K562 (cell line): ENCODE measurements around the gene AMIGO1. TPM values are rescaled to one million over a fixed set of nuclear protein-coding genes. Genes with fewer than 3 reads are reported as not detected.

Experiments
- ATAC-seq: fragments of 200-7000 bp; cut with Tn5 transposase; 3 replicates; pipeline ENCODE4 v1.9.1; 2020; ENCODE audit warnings: moderate library complexity
- BruUV-seq: library from RNA; stranded (reverse); fragments of 400-500 nt; replicated peaks from 2 replicates; lab custom pipeline; 2021; lab: Mats Ljungman, UMichigan
- CTCF ChIA-PET: fragments of 300-600 bp; formaldehyde crosslinking; extraction: SDS; loops from one replicate; lab custom pipeline; 2021; ENCODE audit warnings: low intra/inter-chr PET ratio; lab: Yijun Ruan, JAX
- POLR2A ChIA-PET: fragments of 300-600, 350-650 bp; sonication (Branson Sonifier 250); formaldehyde crosslinking; extraction: SDS; loops from one replicate; lab custom pipeline; 2021; ENCODE audit warnings: antibody characterized with exemption, inconsistent platforms; lab: Yijun Ruan, JAX
- DNase-seq, 4 experiments: peaks; one replicate each; pipeline versions ENCODE4 v3.0.0 to v3.0.0-alpha.2; 2011 to 2018; ENCODE audit warnings: low spot score in 3 of 4, mixed read lengths in 3 of 4; ENCODE audit errors: extremely low read depth in 1 of 4
- FAIRE-seq: peaks from 2 replicates; lab custom pipeline; 2011; peaks lifted over from hg19 to GRCh38; lab: Jason Lieb, UNC
- H2AFZ ChIP-seq: 2 replicates; pipeline ENCODE4 v1.6.0; 2011; ENCODE audit warnings: low read depth, low read length, control low read depth, inconsistent platforms
- H3K27ac ChIP-seq: fragments of 200-600 bp; 3 replicates; pipeline ENCODE4 v1.8.0; 2011; ENCODE audit warnings: low read depth, mild to moderate bottlenecking, control low read depth, inconsistent platforms, low read length, moderate library complexity, mixed read lengths; ENCODE audit errors: extremely low read depth
- H3K27me3 ChIP-seq, 2 experiments: fragments of 300-600 bp in 1 of 2; 2 replicates in 1 of 2; 3 replicates in 1 of 2; pipeline versions ENCODE4 v1.6.0 to v1.8.0; 2011; ENCODE audit warnings: inconsistent platforms in 2 of 2, low read length in 2 of 2, mild to moderate bottlenecking in 1 of 2, mixed read lengths in 1 of 2, moderate library complexity in 1 of 2; ENCODE audit not compliant: control insufficient read depth in 2 of 2, insufficient read depth in 2 of 2
- H3K36me3 ChIP-seq: fragments of 300-600 bp; 3 replicates; pipeline ENCODE4 v1.8.0; 2011; ENCODE audit warnings: mild to moderate bottlenecking, low read length, inconsistent platforms; ENCODE audit not compliant: control insufficient read depth, insufficient read depth
- H3K4me1 ChIP-seq, 2 experiments: fragments of 200-600 bp in 1 of 2; replicated peaks in 1 of 2; 2 replicates in 1 of 2; 3 replicates in 1 of 2; pipeline versions ENCODE4 v1.5.1 to v1.8.0; 2011; ENCODE audit warnings: inconsistent platforms in 2 of 2, low read length in 2 of 2, mild to moderate bottlenecking in 1 of 2, mixed read lengths in 1 of 2, moderate library complexity in 1 of 2; ENCODE audit not compliant: control insufficient read depth in 2 of 2, insufficient read depth in 2 of 2
- H3K4me2 ChIP-seq: 2 replicates; pipeline ENCODE4 v1.6.1; 2011; ENCODE audit warnings: low read length, control low read depth, inconsistent platforms, mixed read lengths; ENCODE audit not compliant: insufficient read depth
- H3K4me3 ChIP-seq: fragments of 200-600 bp; sonication (generic), shearing (Covaris generic); 2 replicates; pipeline ENCODE4 v1.5.1; 2016; ENCODE audit warnings: control low read depth, inconsistent platforms
- H3K79me2 ChIP-seq: fragments of 200-600 bp; 3 replicates; pipeline ENCODE4 v1.8.0; 2011; ENCODE audit warnings: low read length, inconsistent platforms; ENCODE audit not compliant: control insufficient read depth, insufficient read depth
- H3K9ac ChIP-seq, 2 experiments: 2 replicates each; pipeline versions ENCODE4 v1.6.0 to v1.6.1; 2011; ENCODE audit warnings: low read depth in 2 of 2, low read length in 2 of 2, control low read depth in 1 of 2, inconsistent platforms in 1 of 2, mild to moderate bottlenecking in 1 of 2, mixed read lengths in 1 of 2; ENCODE audit not compliant: insufficient read depth in 1 of 2
- H3K9me1 ChIP-seq: one replicate; pipeline ENCODE4 v1.6.0; 2011; ENCODE audit warnings: inconsistent platforms, mild to moderate bottlenecking, low read length, moderate library complexity; ENCODE audit not compliant: control insufficient read depth, insufficient read depth
- H3K9me3 ChIP-seq: replicated peaks from 2 replicates; pipeline ENCODE4 v1.5.1; 2011; ENCODE audit warnings: low read depth, low read length, inconsistent platforms; ENCODE audit not compliant: control insufficient read depth, insufficient read depth
- H4K20me1 ChIP-seq: replicated peaks from 2 replicates; pipeline ENCODE4 v1.6.1; 2011; ENCODE audit warnings: low read length, inconsistent platforms, mixed read lengths; ENCODE audit not compliant: control insufficient read depth, insufficient read depth
- CCAR2 ChIP-seq: fragments of 200-400 bp; formaldehyde crosslinking; IDR thresholded peaks from 2 replicates; pipeline ENCODE4 v1.6.1; 2017; ENCODE audit warnings: mild to moderate bottlenecking, low read depth, low read length
- CEBPZ ChIP-seq: fragments of 150-350 bp; IDR thresholded peaks from 2 replicates; pipeline ENCODE4 v1.6.1; 2014; ENCODE audit warnings: low read depth, mild to moderate bottlenecking, low read length, borderline replicate concordance
- CHCHD3 ChIP-seq: fragments of 250-450 bp; sonication (Bioruptor Pico); IDR thresholded peaks from 2 replicates; pipeline ENCODE4 v2.1.2; 2022; ENCODE audit warnings: mild to moderate bottlenecking
- ELF2 ChIP-seq: fragments of 250-450 bp; sonication (Bioruptor Pico); IDR thresholded peaks from 2 replicates; pipeline ENCODE4 v1.5.0; 2021; ENCODE audit warnings: mild to moderate bottlenecking
- EP400 ChIP-seq: fragments of 450-650 bp; IDR thresholded peaks from 2 replicates; pipeline ENCODE4 v1.6.1; 2017; ENCODE audit warnings: antibody characterized with exemption, mild to moderate bottlenecking, moderate library complexity
- ETV5 ChIP-seq: sonication (generic); formaldehyde crosslinking; IDR thresholded peaks from 2 replicates; pipeline ENCODE4 v1.4.0; 2020; ENCODE audit warnings: low read depth, mild to moderate bottlenecking, missing genetic modification reagents
- HBP1 ChIP-seq: fragments of 450-650 bp; formaldehyde crosslinking; IDR thresholded peaks from 2 replicates; pipeline ENCODE4 v1.4.0; 2022; ENCODE audit warnings: missing genetic modification characterization
- PML ChIP-seq: IDR thresholded peaks from 2 replicates; pipeline ENCODE4 v1.6.1; 2012; ENCODE audit warnings: low read length, inconsistent platforms
- POLR2AphosphoS2 ChIP-seq: IDR thresholded peaks from 2 replicates; pipeline ENCODE4 v1.6.1; 2012; ENCODE audit warnings: low read length, improper control_type of control experiment
- PTTG1 ChIP-seq: fragments of 450-650 bp; IDR thresholded peaks from 2 replicates; pipeline ENCODE4 v1.6.1; 2016; ENCODE audit warnings: low read depth, mild to moderate bottlenecking, missing genetic modification characterization, missing compliant biosample characterization
- SRSF3 ChIP-seq: fragments of 200-400 bp; formaldehyde crosslinking; IDR thresholded peaks from 2 replicates; pipeline ENCODE4 v1.6.1; 2016; ENCODE audit warnings: mild to moderate bottlenecking, low read length, moderate library complexity; ENCODE audit not compliant: insufficient read depth
- ZNF778 ChIP-seq: fragments of 450-650 bp; formaldehyde crosslinking; IDR thresholded peaks from 2 replicates; pipeline ENCODE4 v1.4.0; 2020; ENCODE audit warnings: mild to moderate bottlenecking, moderate library complexity
- WGBS: fragments of 100-300 bp; shearing (Covaris generic); methylation state at CpG from one replicate; pipeline ENCODE4 v1.1.6; 2016; ENCODE audit warnings: low coverage, mixed read lengths; ENCODE audit not compliant: insufficient coverage; ENCODE audit errors: missing lambda C conversion rate; 5-methylcytosine and 5-hydroxymethylcytosine counted together
- in situ Hi-C: fragments of 300-500 bp; cut with MboI; formaldehyde crosslinking; loops from 4 replicates; pipeline ENCODE4 v1.15.0; 2018; ENCODE audit warnings: inconsistent platforms, mixed read lengths
- intact Hi-C: fragments of 100-400 bp; cut with micrococcal nuclease; formaldehyde crosslinking; loops from 2 replicates; pipeline ENCODE4 v1.14.2; 2022
- polyA plus RNA-seq, 8 experiments: library from polyadenylated mRNA; depleted of rRNA in 4 of 8; stranded (reverse) in 5 of 8; unstranded in 3 of 8; fragments of >200 nt; fragmentation: Nextera tagmentation in 2 of 8; fragmentation: Illumina TruSeq in 1 of 8; extraction: Ambion mirVana in 2 of 8; extraction: Trizol in 1 of 8; gene quantifications; 2 replicates each; pipeline versions ENCODE4 v1.2.1 to v1.2.3, GENCODE V29; 2011 to 2014; ENCODE audit warnings: inconsistent platforms in 1 of 8, missing spikeins in 1 of 8
- total RNA-seq, 7 experiments: library from RNA; depleted of rRNA in 6 of 7; stranded (reverse); fragments of >200 nt in 6 of 7; fragmentation: Illumina TruSeq in 2 of 7; extraction: Trizol in 2 of 7; gene quantifications; 2 replicates each; pipeline versions ENCODE4 v1.2.1 to v1.2.3, GENCODE V29; 2011 to 2021; ENCODE audit warnings: low replicate concordance in 1 of 7
- TF ChIP-seq, protein P1 (sequence below): IDR thresholded peaks from 3 replicates; pipeline ENCODE4 v1.6.1; 2011; ENCODE audit warnings: borderline replicate concordance, mild to moderate bottlenecking, moderate library complexity; ENCODE audit not compliant: insufficient read length; ENCODE audit errors: extremely low read depth

The AMIGO1 gene
- total and polyA plus RNA-seq, 9 of the 15 experiments (the other 6 are each of a cell fraction or from before 2014, with no cell fraction given) = 0.24 to 1.0 (median 0.54) TPM

DNA sequence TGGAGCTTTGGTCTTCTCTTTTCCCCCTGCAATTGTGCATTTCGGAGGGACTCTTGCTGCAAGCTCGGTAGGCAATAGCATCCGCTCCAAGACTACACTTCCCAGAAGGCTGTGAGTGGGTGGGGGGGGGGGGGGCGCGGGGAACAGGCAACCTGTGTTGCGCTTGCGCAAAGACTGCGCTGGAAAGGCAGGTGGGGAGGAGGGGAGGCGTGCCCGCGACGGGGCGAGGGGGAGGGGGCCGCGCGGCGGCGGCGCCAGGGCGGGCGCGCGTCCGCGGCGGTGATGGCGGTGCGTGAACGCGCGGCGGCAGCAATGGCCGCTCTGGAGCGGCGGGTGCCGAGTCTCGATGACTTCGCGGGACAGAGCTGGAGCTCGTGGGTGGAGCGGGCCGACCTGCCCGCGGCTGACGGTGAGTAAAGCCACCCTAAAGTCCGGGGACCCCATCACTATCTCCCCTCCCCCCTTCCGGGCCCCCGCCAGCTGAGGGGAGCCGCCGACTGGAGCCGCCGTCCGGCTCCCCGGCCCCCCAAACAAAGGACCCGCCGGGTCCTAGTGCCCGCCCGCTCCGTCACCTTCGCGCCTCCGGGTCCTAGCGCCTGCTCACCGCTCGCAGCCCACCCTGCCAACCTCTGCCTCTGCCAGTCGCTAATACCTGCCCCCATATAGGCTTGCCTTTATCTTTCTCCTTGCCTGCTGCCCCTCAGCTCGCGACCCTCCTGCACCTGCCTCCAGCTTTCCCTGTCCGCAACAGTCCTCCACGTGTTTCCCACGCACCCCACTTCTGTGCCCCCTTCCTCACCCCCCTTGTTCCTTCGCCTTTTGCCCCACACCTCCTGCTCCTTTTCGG, 25.6 kb downstream of the AMIGO1 start, which contains the start of gene ATXN7L2:
Gene ATXN7L2 (plus strand): TSS at position 234 of the 847 bp plus-strand sequence. CDS start 49 bp downstream, at position 283.
- Histone ChIP-seq H4K20me1 (0 out of 2 replicates have a peak, but pooled peaks cover 2% of the 10 kb centered on the region), H3K4me1 (peaks cover 12 to 23% of the 10 kb centered on the region in 2 experiments; a peak in 4 of 5 replicates), H3K27me3 (peaks cover 18 to 28% of the 10 kb centered on the region in 2 experiments; a peak in 4 of 5 replicates), H3K4me3 (peak within 1 kb of the TSS; percentile 76), H3K79me2 (peaks cover 9% of the 10 kb centered on the region; the same call in 2 of the 3 replicates), H3K9me3 (no peaks in the 10 kb centered on the region), H3K4me2 (peak within 1 kb of the TSS; percentile 98), H3K36me3 (peaks cover 31% of the 10 kb centered on the region; the same call in 1 of the 3 replicates), H3K9me1 (no peaks in the 10 kb centered on the region), H3K27ac (peak within 1 kb of the TSS; percentile 93), H3K9ac (peak within 1 kb of the TSS; percentile 87 to 100), H2AFZ (peak within 1 kb of the TSS; percentile 99)
- in situ Hi-C loops = no loop called here
- POLR2A ChIA-PET = interaction anchor here (0.6 to 4.1 kb wide), 13 partner anchors 9 to 807 kb away, joined by 3 to 21 read pairs (median 3); partner anchors contain the start of gene GNAI3
- CTCF ChIA-PET = no interaction called here
- ATAC-seq = peak; percentile 85
- no TSS peak for BruUV-seq
- FAIRE-seq = peak; percentile 75
- under 1% methylated on average over 33 of the region's 73 CpGs for WGBS
- intact Hi-C loops = no loop called here
- DNase-seq = peak; percentile 97 to 100 (median 99)
- TF ChIP-seq ZNF778 (CRISPR knock-in tag) (no peak), CCAR2 (no peak), SRSF3 (no peak), ETV5 (CRISPR knock-in tag) (peak; percentile 63; the same call in 1 of the 2 replicates), PML (no peak; the same call in 1 of the 2 replicates), HBP1 (CRISPR knock-in tag) (peak; percentile 88), CHCHD3 (CRISPR knock-in tag) (no peak), CEBPZ (0 out of 2 replicates have a peak, but pooled peaks have one; percentile 13), POLR2AphosphoS2 (no peak), PTTG1 (tag) (no peak), EP400 (peak; percentile 98), ELF2 (CRISPR knock-in tag) (no peak; the same call in 1 of the 2 replicates)
- TF ChIP-seq, protein P1, sequence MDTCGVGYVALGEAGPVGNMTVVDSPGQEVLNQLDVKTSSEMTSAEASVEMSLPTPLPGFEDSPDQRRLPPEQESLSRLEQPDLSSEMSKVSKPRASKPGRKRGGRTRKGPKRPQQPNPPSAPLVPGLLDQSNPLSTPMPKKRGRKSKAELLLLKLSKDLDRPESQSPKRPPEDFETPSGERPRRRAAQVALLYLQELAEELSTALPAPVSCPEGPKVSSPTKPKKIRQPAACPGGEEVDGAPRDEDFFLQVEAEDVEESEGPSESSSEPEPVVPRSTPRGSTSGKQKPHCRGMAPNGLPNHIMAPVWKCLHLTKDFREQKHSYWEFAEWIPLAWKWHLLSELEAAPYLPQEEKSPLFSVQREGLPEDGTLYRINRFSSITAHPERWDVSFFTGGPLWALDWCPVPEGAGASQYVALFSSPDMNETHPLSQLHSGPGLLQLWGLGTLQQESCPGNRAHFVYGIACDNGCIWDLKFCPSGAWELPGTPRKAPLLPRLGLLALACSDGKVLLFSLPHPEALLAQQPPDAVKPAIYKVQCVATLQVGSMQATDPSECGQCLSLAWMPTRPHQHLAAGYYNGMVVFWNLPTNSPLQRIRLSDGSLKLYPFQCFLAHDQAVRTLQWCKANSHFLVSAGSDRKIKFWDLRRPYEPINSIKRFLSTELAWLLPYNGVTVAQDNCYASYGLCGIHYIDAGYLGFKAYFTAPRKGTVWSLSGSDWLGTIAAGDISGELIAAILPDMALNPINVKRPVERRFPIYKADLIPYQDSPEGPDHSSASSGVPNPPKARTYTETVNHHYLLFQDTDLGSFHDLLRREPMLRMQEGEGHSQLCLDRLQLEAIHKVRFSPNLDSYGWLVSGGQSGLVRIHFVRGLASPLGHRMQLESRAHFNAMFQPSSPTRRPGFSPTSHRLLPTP = no peak
